HepG2 (cell line): Measurements from ENCODE around the gene PLA2G4A.

ENCODE experiments used
- E2F2 ChIP-seq: sonication (generic); formaldehyde crosslinking; IDR thresholded peaks from 2 replicates; pipeline ENCODE4 v1.4.0; 2020; ENCODE audit warnings: missing genetic modification reagents, borderline replicate concordance
- HMGXB4 ChIP-seq, 2 experiments: sonication (generic) in 1 of 2; formaldehyde crosslinking in 1 of 2; IDR thresholded peaks; 2 replicates each; pipeline versions ENCODE4 v1.4.0 to v1.6.1; 2018 to 2020; ENCODE audit warnings: missing genetic modification reagents in 2 of 2, borderline replicate concordance in 1 of 2, low read depth in 1 of 2, mild to moderate bottlenecking in 1 of 2, missing biosample characterization in 1 of 2
- MTF1 ChIP-seq: sonication (generic); formaldehyde crosslinking; IDR thresholded peaks from 2 replicates; pipeline ENCODE4 v1.5.0; 2020; ENCODE audit warnings: missing genetic modification reagents
- ZFYVE20 ChIP-seq: sonication (generic); formaldehyde crosslinking; IDR thresholded peaks from 2 replicates; pipeline ENCODE4 v1.8.0; 2023; ENCODE audit warnings: low read depth, mild to moderate bottlenecking, moderate library complexity, missing genetic modification reagents, borderline replicate concordance
- ZNF570 ChIP-seq: sonication (generic); formaldehyde crosslinking; IDR thresholded peaks from 2 replicates; pipeline ENCODE4 v1.4.0; 2020; ENCODE audit warnings: mild to moderate bottlenecking, missing genetic modification reagents, borderline replicate concordance

DNA sequence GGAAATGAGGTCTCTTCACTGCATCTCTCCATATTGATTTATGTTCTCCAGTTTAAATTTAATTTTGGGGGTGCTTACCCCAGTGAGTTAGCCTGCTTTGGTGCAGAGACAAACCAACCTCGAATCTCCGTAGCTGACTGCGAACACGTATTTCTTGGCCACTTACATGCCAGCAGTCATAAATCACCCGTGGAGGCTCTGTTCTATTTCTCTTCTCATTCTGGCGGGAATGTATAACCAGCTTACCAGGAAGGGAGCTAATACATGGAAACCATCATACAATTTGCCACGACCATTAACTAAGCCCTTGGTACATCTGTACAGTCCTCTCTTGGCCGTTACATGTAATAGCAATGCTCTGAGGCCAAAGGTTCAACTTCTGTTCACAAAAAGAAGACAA, 148.0 kb downstream of the PLA2G4A start:
- TF ChIP-seq E2F2, result no peak
- no peak for TF ChIP-seq ZFYVE20 (CRISPR knock-in tag)
- no peak for TF ChIP-seq ZNF570 (CRISPR knock-in tag)
- no peak for TF ChIP-seq MTF1 (CRISPR knock-in tag)
- no peak for TF ChIP-seq HMGXB4 (CRISPR knock-in tag; IDR thresholded peaks at IDR 0.05; ENCODE audit: borderline replicate concordance in 1 of 2, low read depth in 1 of 2)
